Calu3 (cell line): Measurements from ENCODE around the gene PTPRG. TPM values are rescaled to one million over a fixed set of nuclear protein-coding genes. Genes with fewer than 3 reads are reported as not detected.

Source experiments
- BruUV-seq: library from RNA; stranded (reverse); fragments of 400-500 nt; replicated peaks from 2 replicates; lab custom pipeline; 2021; lab: Mats Ljungman, UMichigan
- CTCF ChIA-PET: fragments of 300-600 bp; sonication (Branson Sonifier 250); formaldehyde crosslinking; loops from one replicate; lab custom pipeline; 2022; ENCODE audit warnings: antibody characterized with exemption; lab: Charles Lee
- DNase-seq: peaks from one replicate; pipeline ENCODE4 v3.0.0; 2022
- H3K27ac Mint-ChIP-seq: one replicate; pipeline ENCODE4 v1.8.0; 2022; ENCODE audit warnings: mixed read lengths; ENCODE audit not compliant: unreplicated experiment
- H3K27me3 Mint-ChIP-seq: one replicate; pipeline ENCODE4 v1.8.0; 2022; ENCODE audit warnings: mixed read lengths; ENCODE audit not compliant: unreplicated experiment
- H3K36me3 Mint-ChIP-seq: one replicate; pipeline ENCODE4 v1.8.0; 2022; ENCODE audit warnings: mild to moderate bottlenecking, moderate library complexity, mixed read lengths; ENCODE audit not compliant: insufficient read depth, unreplicated experiment
- H3K4me1 Mint-ChIP-seq: one replicate; pipeline ENCODE4 v1.8.0; 2022; ENCODE audit warnings: mild to moderate bottlenecking, low read depth, mixed read lengths; ENCODE audit not compliant: unreplicated experiment
- H3K4me3 Mint-ChIP-seq: one replicate; pipeline ENCODE4 v1.8.0; 2022; ENCODE audit warnings: mild to moderate bottlenecking, low read depth, moderate library complexity, mixed read lengths; ENCODE audit not compliant: unreplicated experiment
- H3K9me3 Mint-ChIP-seq: one replicate; pipeline ENCODE4 v1.8.0; 2022; ENCODE audit warnings: low read depth, mixed read lengths; ENCODE audit not compliant: unreplicated experiment
- CTCF ChIP-seq: fragments of 200-600 bp; IDR thresholded peaks from one replicate; pipeline ENCODE4 v1.8.0; 2022; ENCODE audit warnings: antibody characterized with exemption; ENCODE audit not compliant: unreplicated experiment
- intact Hi-C: fragments of 100-400 bp; cut with micrococcal nuclease; formaldehyde crosslinking; loops from one replicate; pipeline ENCODE4 v1.10.0; 2022; ENCODE audit not compliant: unreplicated experiment
- total RNA-seq: library from RNA; stranded (reverse); gene quantifications from 2 replicates; pipeline ENCODE4 v1.2.3, GENCODE V29; 2022

Gene PTPRG
- total RNA-seq, 1 experiment from 2014 or later, result 0.35 TPM

- Mint-ChIP-seq H3K27ac (no peak overlapping the region), H3K27me3 (no peaks in the 10 kb centered on the region), H3K4me1 (no peaks in the 10 kb centered on the region), H3K4me3 (no peak overlapping the region), H3K36me3 (no peaks in the 10 kb centered on the region), H3K9me3 (peaks cover 17% of the 10 kb centered on the region)
- no TSS peak for BruUV-seq
- DNase-seq, result no peak
- CTCF ChIA-PET, result no interaction called here
- no peak for TF ChIP-seq CTCF
- intact Hi-C loops, result no loop called here
Observed at GRCh38 chr3:62220616-62221015, 659.2 kb downstream of the PTPRG start.

DNA sequence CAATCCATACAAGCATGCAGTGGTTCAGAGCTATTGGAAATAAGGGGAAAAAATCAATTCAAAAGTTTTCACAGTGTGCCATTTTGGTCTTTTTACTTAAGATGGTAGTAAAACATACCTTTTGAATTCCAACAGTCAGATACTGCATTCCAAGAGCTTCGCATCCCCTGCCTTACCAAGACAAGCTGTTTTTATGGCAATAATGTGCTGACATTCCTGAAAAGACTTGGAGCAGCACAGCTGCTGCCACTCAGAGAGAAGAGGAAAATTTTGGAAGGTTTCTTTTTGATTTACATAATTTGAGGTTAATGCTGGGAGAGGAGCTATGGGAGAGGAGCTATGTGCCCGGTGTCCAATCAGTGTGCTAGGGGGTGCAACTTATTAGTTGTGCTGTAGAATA is 663.7 kb downstream of the PTPRG start:
- CTCF ChIA-PET, result no interaction called here
- TF ChIP-seq CTCF, result no peak
- DNase-seq, result no peak
- no peak overlapping the region for H3K27ac Mint-ChIP-seq
- no peaks in the 10 kb centered on the region for H3K36me3 Mint-ChIP-seq
- no peaks in the 10 kb centered on the region for H3K27me3 Mint-ChIP-seq
- BruUV-seq, result no TSS peak
- H3K9me3 Mint-ChIP-seq, result peaks cover 6% of the 10 kb centered on the region
- intact Hi-C loops, result no loop called here
- no peaks in the 10 kb centered on the region for H3K4me1 Mint-ChIP-seq
- H3K4me3 Mint-ChIP-seq, result no peak overlapping the region

DNA sequence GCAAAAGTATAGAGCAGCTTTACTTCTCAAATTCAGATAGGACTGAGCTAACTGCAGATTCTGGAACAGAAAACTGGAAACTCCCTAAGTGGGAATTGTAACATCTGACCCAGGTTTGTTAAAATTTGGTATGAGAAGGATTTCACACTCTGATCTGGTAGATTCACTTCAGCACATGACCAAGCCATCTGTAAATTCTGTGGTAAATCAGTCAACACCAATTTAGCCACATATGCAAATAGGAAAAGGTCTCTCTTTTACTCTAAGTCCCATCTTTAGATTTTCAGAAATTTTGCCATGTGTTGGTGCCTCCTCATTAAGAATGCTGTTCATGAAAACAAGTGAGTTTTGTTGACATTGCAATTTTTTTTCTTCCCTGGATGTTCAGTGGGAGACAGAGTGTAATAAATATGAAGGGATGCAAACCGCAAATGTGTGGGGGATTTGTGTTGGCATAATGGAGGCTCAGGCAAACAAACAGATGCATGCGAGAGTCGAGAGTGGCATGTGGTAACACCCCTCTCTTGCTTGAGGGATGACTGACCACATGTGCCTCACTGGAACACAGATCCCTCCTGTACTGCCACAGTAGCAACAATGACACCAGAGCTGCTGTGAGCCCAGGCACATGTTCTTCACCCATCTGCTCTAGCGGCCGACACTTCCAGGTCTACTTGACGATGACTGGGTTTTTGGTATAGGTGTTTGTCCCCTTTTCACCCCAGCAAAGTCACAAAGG is 665.4 kb downstream of the PTPRG start:
- Mint-ChIP-seq H3K4me3 (no peak overlapping the region), H3K36me3 (no peaks in the 10 kb centered on the region), H3K4me1 (no peaks in the 10 kb centered on the region), H3K27me3 (no peaks in the 10 kb centered on the region), H3K9me3 (peaks cover 5% of the 10 kb centered on the region), H3K27ac (no peak overlapping the region)
- intact Hi-C loops, result no loop called here
- DNase-seq, result no peak
- TF ChIP-seq CTCF, result no peak
- CTCF ChIA-PET, result no interaction called here
- BruUV-seq, result no TSS peak

DNA sequence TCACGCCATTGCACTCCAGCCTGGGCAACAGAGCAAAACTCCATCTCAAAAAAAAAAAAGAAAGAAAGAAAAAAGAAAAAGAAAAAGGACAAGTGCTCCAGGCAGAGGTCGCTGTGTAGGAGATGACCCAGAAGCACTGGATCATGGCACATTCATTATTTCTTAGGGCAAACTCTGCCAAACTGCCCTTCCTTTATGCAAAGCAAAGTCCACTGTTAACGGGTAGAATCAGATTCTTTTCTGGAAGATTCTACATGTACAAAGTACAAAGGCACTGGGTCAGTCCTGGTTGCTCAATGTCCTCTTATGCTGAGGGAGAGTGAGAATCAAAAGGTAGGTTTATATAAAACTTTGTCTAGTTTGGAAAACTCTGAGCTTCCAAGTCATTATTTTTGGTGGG is 667.1 kb downstream of the PTPRG start:
- BruUV-seq, result no TSS peak
- Mint-ChIP-seq H3K4me3 (no peak overlapping the region), H3K27ac (no peak overlapping the region), H3K27me3 (no peaks in the 10 kb centered on the region), H3K9me3 (no peaks in the 10 kb centered on the region), H3K36me3 (no peaks in the 10 kb centered on the region), H3K4me1 (no peaks in the 10 kb centered on the region)
- no peak for DNase-seq
- intact Hi-C loops, result no loop called here
- TF ChIP-seq CTCF, result no peak
- CTCF ChIA-PET, result no interaction called here
